NOMO-1 treated with dmso at 0.1 percent for 144 hours (cell line): ENCODE measurements around the gene ZNF446.

Experiments used
- DNase-seq: peaks from one replicate; lab custom pipeline; 2025; ENCODE audit not compliant: unreplicated experiment; lab: John Stamatoyannopoulos, UW

Gene ZNF446

DNA sequence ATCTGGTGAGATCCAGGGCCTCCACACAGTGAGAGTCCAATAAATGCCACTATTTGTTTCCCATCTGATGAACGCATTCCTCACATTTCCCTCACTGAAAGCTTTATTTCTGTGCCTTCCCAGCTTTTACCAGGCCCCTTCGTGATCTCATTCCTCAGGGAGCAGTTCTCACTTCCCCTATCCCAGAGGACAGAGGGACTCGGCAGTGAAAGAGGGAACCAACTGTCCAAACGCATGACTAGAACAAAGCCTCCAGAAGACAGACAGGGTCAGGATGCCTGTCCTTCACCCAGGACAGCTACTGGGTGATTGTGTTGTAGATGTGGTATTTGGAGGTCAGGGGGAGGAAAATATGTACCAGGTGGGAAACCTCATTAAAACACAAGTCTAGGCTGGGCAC is 45.5 kb downstream of the ZNF446 start:
- DNase-seq, result no peak

GRCh38 chr19:58522709-58523108 is 46.6 kb downstream of the ZNF446 start:
- no peak for DNase-seq

DNA sequence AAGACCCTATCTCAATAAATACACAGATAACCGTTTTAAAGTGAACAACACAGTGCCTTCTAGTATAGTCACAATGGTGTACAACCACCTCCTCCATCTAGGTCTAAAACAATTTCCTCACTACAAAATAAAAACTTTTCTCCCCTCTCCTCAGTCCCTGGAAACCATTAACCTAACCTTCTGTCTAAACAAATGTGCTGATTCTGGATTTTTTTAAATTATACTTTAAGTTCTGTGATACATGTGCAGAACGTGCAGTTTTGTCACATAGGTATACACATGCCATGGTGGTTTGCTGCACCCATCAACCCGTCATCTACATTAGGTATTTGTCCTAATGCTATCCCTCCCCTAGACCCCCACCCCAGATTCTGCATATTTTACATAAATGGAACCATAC is 53.3 kb downstream of the ZNF446 start:
- DNase-seq, result no peak
